Coronary artery (tissue), 2 donors: ENCODE results near the gene TSEN15.

Source experiments
- DNase-seq: peaks from one replicate; pipeline ENCODE4 v3.0.0-alpha.2; 2017; ENCODE audit warnings: low spot score
- H3K27ac ChIP-seq, 2 donors: fragments of 200-600 bp; sonication (generic); one replicate each; pipeline ENCODE4 v1.5.1; 2016 to 2019
- H3K4me3 ChIP-seq: fragments of 200-600 bp; sonication (generic); 2 replicates; pipeline ENCODE4 v1.5.1; 2016; ENCODE audit warnings: mild to moderate bottlenecking, moderate library complexity
- TF ChIP-seq, protein P1 (sequence below): fragments of 200-600 bp; sonication (generic); IDR thresholded peaks from one replicate; pipeline ENCODE4 v1.5.1; 2019; ENCODE audit warnings: antibody characterized with exemption

TSEN15 gene

DNA sequence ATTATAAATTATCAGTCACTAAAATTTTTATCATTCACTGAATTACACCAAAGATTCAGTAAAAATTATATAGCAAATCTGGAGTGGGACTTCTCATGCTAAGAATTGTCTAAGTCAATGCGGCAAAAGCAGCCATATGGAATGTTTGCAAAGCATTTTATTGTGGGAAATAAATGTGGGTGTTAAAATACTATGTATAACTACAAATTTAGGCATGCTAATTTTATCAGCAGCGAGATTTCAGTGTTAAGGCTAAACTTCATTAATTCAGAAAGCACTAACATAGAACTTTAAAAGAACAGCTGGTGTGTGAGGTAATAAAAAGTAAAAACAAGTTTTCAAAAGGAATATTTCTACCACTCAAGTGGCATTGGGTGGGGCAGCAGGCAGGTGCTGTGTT, 35.4 kb upstream of the TSEN15 start:
- DNase-seq = no peak
- no peak overlapping the region for H3K4me3 ChIP-seq
- TF ChIP-seq, protein P1, sequence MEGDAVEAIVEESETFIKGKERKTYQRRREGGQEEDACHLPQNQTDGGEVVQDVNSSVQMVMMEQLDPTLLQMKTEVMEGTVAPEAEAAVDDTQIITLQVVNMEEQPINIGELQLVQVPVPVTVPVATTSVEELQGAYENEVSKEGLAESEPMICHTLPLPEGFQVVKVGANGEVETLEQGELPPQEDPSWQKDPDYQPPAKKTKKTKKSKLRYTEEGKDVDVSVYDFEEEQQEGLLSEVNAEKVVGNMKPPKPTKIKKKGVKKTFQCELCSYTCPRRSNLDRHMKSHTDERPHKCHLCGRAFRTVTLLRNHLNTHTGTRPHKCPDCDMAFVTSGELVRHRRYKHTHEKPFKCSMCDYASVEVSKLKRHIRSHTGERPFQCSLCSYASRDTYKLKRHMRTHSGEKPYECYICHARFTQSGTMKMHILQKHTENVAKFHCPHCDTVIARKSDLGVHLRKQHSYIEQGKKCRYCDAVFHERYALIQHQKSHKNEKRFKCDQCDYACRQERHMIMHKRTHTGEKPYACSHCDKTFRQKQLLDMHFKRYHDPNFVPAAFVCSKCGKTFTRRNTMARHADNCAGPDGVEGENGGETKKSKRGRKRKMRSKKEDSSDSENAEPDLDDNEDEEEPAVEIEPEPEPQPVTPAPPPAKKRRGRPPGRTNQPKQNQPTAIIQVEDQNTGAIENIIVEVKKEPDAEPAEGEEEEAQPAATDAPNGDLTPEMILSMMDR = no peak
- no peak overlapping the region for H3K27ac ChIP-seq

DNA sequence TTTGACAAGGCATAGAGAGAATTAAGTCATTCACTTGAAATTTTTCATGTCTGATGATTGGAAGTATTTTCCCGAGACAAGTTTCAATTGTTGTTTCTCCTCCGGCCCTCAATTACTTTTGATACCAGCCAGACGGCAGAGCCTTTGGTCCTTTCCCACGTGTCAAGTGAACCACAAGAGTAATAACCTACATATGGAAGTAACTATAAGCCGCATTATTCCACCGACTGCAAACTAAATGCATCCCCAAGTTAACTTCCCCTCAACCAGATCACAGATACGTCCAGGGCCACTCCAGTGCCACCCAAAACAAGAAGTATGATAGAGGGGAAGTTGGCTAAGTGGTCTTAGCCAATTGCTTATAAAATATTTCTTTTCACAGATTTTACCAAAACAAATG, 34.2 kb upstream of the TSEN15 start:
- H3K27ac ChIP-seq = no peak overlapping the region

DNA sequence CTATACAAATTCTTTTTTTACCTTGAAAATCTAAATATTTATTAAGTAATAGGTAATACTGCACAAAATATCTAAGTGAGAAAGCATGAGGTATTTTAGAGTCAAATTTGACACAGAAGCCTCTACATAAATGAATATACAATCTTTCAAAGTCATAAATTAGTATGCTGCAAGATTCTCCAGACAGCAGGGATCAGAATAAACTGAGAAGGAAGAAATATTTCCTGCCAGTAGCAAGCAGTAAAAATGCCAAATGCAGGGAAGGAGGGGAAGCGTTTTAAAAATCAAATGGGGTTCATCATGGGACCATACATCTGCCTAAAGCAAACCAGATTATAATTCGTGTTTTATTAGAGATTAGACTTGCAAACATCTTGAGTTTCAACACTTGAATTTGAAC, 32.9 kb upstream of the TSEN15 start:
- TF ChIP-seq, protein P1 = no peak
- no peak overlapping the region for H3K27ac ChIP-seq
- DNase-seq = no peak

More for the DNA sequence above, 34.2 kb upstream of the TSEN15 start:
- H3K4me3 ChIP-seq = no peak overlapping the region
- DNase-seq = no peak
- TF ChIP-seq, protein P1 = no peak

DNA sequence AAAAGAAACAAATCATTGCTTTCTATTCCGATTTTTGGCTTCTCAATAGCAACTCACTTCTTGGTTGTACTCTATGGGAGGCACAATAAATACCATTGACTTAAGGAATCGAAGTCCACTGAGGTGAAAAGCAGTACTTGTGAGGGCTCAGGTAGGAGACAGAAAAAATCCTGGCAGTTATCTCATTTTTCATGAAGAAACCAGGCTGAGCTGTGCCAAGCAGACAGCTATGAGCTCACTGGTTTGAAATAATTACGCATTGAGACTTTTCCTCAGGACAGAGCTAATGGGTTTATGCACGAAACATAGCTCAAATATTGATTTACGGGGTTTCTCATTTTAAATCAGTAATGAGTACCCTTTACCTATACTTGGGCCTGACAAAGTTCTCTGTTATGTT, 32.5 kb upstream of the TSEN15 start:
- H3K4me3 ChIP-seq = no peak overlapping the region
- DNase-seq = no peak
- TF ChIP-seq, protein P1 = no peak
- H3K27ac ChIP-seq = no peak overlapping the region

More for the DNA sequence above, 32.9 kb upstream of the TSEN15 start:
- H3K4me3 ChIP-seq = no peak overlapping the region

DNA sequence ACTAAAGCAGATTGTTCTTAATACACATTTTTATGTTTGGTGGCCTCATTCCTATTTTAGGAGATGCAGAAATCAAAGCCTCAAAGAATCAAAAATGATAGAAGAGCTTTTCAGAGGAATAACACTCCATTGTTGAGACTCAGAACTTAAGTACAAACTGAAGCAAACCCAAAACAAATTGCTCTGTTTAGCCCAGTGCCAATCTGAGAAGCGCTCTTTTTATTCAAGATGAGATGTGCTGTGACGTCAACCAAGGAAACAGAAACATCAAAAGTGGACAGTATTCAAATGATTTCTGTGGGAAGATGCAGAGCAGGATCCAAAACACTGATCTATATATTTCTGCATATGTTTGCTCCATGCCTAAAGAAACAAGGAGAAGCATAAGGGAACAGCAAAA, 32.0 kb upstream of the TSEN15 start:
- no peak overlapping the region for H3K27ac ChIP-seq
- no peak for DNase-seq
- TF ChIP-seq, protein P1 = no peak
- no peak overlapping the region for H3K4me3 ChIP-seq

DNA sequence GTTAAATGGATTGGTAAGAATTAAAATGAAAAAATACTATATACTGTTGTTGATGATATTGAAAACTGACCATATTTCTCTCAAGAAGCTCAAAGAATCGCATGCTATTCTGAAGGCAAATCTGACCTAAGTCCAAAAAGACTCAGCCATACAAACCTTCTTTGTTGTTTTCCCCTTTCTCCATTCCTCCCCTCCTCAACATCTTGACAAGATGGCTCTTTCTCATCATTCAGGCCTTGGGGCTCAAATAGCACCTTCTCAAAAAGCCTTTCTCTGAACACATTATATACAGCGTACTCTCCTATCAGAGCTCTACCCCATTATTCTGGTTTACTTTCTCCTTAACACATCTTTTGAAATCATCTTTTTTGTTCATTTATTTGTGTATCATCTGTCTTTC, 31.2 kb upstream of the TSEN15 start:
- TF ChIP-seq, protein P1 = no peak
- no peak for DNase-seq
- H3K27ac ChIP-seq = no peak overlapping the region
- no peak overlapping the region for H3K4me3 ChIP-seq

DNA sequence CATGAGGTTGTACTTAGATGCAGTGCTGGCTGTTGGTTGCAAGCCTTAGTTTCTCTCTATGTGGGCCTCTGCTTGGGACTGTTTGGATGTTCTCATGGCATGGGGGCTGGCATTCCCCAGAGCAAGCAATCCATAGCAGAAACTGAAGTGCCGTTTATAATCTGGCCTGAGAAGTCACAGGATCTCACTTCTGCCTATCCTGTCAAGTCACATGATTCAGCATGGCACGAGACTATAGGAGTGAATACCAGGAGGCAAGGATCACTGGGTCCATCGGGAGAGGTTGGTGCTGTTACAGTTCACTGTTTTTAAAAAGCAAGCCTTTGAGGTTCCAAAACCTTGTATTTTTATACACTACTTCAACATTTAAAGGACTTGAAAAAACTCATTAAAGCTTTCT, 30.7 kb upstream of the TSEN15 start:
- DNase-seq = no peak

More for the DNA sequence above, 30.7 kb upstream of the TSEN15 start:
- Histone ChIP-seq H3K27ac (no peak overlapping the region), H3K4me3 (no peak overlapping the region)
- TF ChIP-seq, protein P1 = no peak
